ENCODE measurements around the gene TMEM134. TPM values are rescaled to one million over a fixed set of nuclear protein-coding genes. Genes with fewer than 3 reads are reported as not detected.
A peak's percentile ranks its signal among the peaks of the same experiment; 100 is the strongest.

TMEM134 gene, protein sequence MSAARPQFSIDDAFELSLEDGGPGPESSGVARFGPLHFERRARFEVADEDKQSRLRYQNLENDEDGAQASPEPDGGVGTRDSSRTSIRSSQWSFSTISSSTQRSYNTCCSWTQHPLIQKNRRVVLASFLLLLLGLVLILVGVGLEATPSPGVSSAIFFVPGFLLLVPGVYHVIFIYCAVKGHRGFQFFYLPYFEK
- total RNA-seq (2012; rRNA removed): 12.5 and 18.9 TPM in 2 replicates
- polyA plus RNA-seq (2012; rRNA removed): 55.0 and 64.4 TPM in 2 replicates
- 167 and 255 TPM in 2 replicates for polyA plus RNA-seq (2012; cell fraction: cytosol; rRNA removed)
- 119 and 287 TPM in 2 replicates for polyA plus RNA-seq (2012; cell fraction: nucleus; rRNA removed; ENCODE audit: low replicate concordance)
- percentile 48 among the genes with signal in this experiment for Bru-seq, nascent RNA
- BruChase-seq, experiment 1, labeled RNA remaining after a 6-hour chase: percentile 58 among the genes with signal in this experiment
- BruChase-seq, experiment 2, labeled RNA remaining after a 2-hour chase: percentile 49 among the genes with signal in this experiment
- long read RNA-seq, transcript TMEM134-201 (7 exons, 3,534 nt): major isoform, 17 of 43 reads
- long read RNA-seq, partial matches to known transcripts: 1 of 43 reads
- long read RNA-seq, other reads (novel, unspliced or antisense): 18 of 43 reads

- peaks cover 2% of the 10 kb centered on the region; the same call in 1 of the 2 replicates for H3K36me3 ChIP-seq (ENCODE audit: control insufficient read depth, insufficient read depth, low read length)
- H3K4ac ChIP-seq (ENCODE audit: low read depth, low read length): peak within 1 kb of the TSS; percentile 94
- H4K20me1 ChIP-seq (ENCODE audit: insufficient read depth, low read length): no peaks in the 10 kb centered on the region
- H3K27me3 ChIP-seq (ENCODE audit: control insufficient read depth, insufficient read depth, low read length): peaks cover 3% of the 10 kb centered on the region; the same call in 1 of the 2 replicates
- H4K8ac ChIP-seq (ENCODE audit: low read depth in 2 of 2, low read length in 2 of 2): peak within 1 kb of the TSS; percentile 100
- CTCF ChIA-PET: interaction anchor here (0.7 to 1.5 kb wide), 2 partner anchors 67 to 117 kb away, joined by 3 read pairs; partner anchors contain the start of gene PPP1CA
- H3K4me3 ChIP-seq (ENCODE audit: insufficient read depth, low read depth, low read length): peak within 1 kb of the TSS; percentile 87
- H2BK120ac ChIP-seq (ENCODE audit: low read depth, low read length): peak within 1 kb of the TSS; percentile 61
- POLR2A ChIA-PET (ENCODE audit: unreplicated experiment): interaction anchor here (0.6 to 1.3 kb wide), 2 partner anchors 26 to 68 kb away, joined by 4 to 6 read pairs; partner anchors contain the start of genes CORO1B and PPP1CA
- peak within 1 kb of the TSS; percentile 95 for H3K23ac ChIP-seq (ENCODE audit: low read depth, low read length)
- WGBS, 2 experiments (ENCODE audit: extremely low coverage in 2 of 2, insufficient read length in 1 of 2): 0% methylated on average over 32 of the region's 76 CpGs; no CpG with 5 or more reads in 1 of the 2 experiments
- peak within 1 kb of the TSS; percentile 87 for H2AK5ac ChIP-seq (ENCODE audit: low read depth, low read length)
- peak within 1 kb of the TSS; percentile 93 for H4K91ac ChIP-seq (ENCODE audit: insufficient read depth, low read depth, low read length)
- H2BK15ac ChIP-seq (ENCODE audit: low read depth, low read length): no peak within 1 kb of the TSS
- peak within 1 kb of the TSS; percentile 66 for H2BK5ac ChIP-seq (ENCODE audit: low read depth, low read length, poor library complexity, severe bottlenecking)
- H2BK20ac ChIP-seq (ENCODE audit: low read depth, low read length): no peak within 1 kb of the TSS; the same call in 1 of the 2 replicates
- peak within 1 kb of the TSS; percentile 16 for H3K18ac ChIP-seq (ENCODE audit: low read depth, low read length)
- H3K9me3 ChIP-seq (ENCODE audit: control insufficient read depth, insufficient read depth, low read length): no peaks in the 10 kb centered on the region
- DNase-seq: peak; percentile 87
- BruUV-seq (replicated peaks): no TSS peak
- ATAC-seq (ENCODE audit: low read depth): peak; percentile 96
- H2AK9ac ChIP-seq (replicated peaks; ENCODE audit: low read depth, low read length, poor library complexity): peak within 1 kb of the TSS; percentile 99
- H3K56ac ChIP-seq (ENCODE audit: extremely low read depth, insufficient read depth, low read length): peak within 1 kb of the TSS; percentile 52
- in situ Hi-C loops (cut with MboI; ENCODE audit: low sequenced_read_pairs) (no loop called here), dilution Hi-C loops (cut with HindIII; ENCODE audit: low sequenced_read_pairs, unreplicated experiment) (no loop called here), intact Hi-C loops (cut with micrococcal nuclease) (loop anchor here (1.0 kb wide), 1 partner anchor 26 kb away; the partner anchor contains the start of gene CORO1B)
- H2AFZ ChIP-seq (replicated peaks; ENCODE audit: low read length, poor library complexity): peak within 1 kb of the TSS; percentile 100
- peak within 1 kb of the TSS; percentile 78 for H3K27ac ChIP-seq (ENCODE audit: insufficient read depth, low read length)
- H3K4me1 ChIP-seq (ENCODE audit: control insufficient read depth, insufficient read depth, low read length): peaks cover 7% of the 10 kb centered on the region
- H3K14ac ChIP-seq (replicated peaks; ENCODE audit: low read depth, low read length): peak within 1 kb of the TSS; percentile 98
- peaks cover 12% of the 10 kb centered on the region for H3K9me1 ChIP-seq (ENCODE audit: insufficient read depth, low read length)
- peak within 1 kb of the TSS; percentile 79 for H3K9ac ChIP-seq (ENCODE audit: low read depth, low read length)
- peaks cover 4 to 24% of the 10 kb centered on the region in 2 experiments; a peak in 2 of 4 replicates for H3K79me1 ChIP-seq (ENCODE audit: low read depth in 1 of 2, low read length in 2 of 2)
- peak within 1 kb of the TSS; percentile 60 for H4K5ac ChIP-seq (ENCODE audit: low read depth, low read length)
- H3K4me2 ChIP-seq (ENCODE audit: low read depth, low read length): peak within 1 kb of the TSS; percentile 94
- TF ChIP-seq CTCF (conservative IDR thresholded peaks at IDR 0.05; ENCODE audit: low read depth, low read length): peak; percentile 56
- TF ChIP-seq RAD21 (IDR thresholded peaks at IDR 0.05; ENCODE audit: low read length): peak; percentile 54
- TF ChIP-seq MAZ (IDR thresholded peaks at IDR 0.05; ENCODE audit: borderline replicate concordance, low read depth, low read length): peak; percentile 88; the same call in 1 of the 2 replicates
- TF ChIP-seq NFE2L2 (IDR thresholded peaks at IDR 0.05; ENCODE audit: low read depth, low read length): no peak
- TF ChIP-seq FOS (IDR thresholded peaks at IDR 0.05; ENCODE audit: low read depth, low read length): no peak
- TF ChIP-seq SMC3 (IDR thresholded peaks at IDR 0.05; ENCODE audit: low read depth, low read length): peak; percentile 53; the same call in 1 of the 2 replicates
- peak; percentile 78; the same call in 1 of the 2 replicates for TF ChIP-seq BHLHE40 (IDR thresholded peaks at IDR 0.05; ENCODE audit: low read depth, low read length)
- peak; percentile 79 for TF ChIP-seq POLR2A (IDR thresholded peaks at IDR 0.05; ENCODE audit: low read depth, low read length)
- TF ChIP-seq RCOR1 (IDR thresholded peaks at IDR 0.05; ENCODE audit: insufficient replicate concordance, low read length): no peak
- TF ChIP-seq RFX5 (IDR thresholded peaks at IDR 0.05; ENCODE audit: low read depth, low read length): no peak
- no peak for TF ChIP-seq CEBPB (IDR thresholded peaks at IDR 0.05; ENCODE audit: low read depth, low read length)
- no peak for TF ChIP-seq MAFK (IDR thresholded peaks at IDR 0.05; ENCODE audit: low read depth, low read length)
Observed at GRCh38 chr11:67468759-67469507, at the start of gene TMEM134. TSS of gene TMEM134 (minus strand) at chr11:67469251. CDS start at chr11:67469192, 59 bp downstream.

All from IMR-90 (cell line).